K562 (cell line): ENCODE data around the gene CDSN. TPM values are rescaled to one million over a fixed set of nuclear protein-coding genes. Genes with fewer than 3 reads are reported as not detected.

ENCODE experiments used
- ATAC-seq: fragments of 200-7000 bp; cut with Tn5 transposase; 3 replicates; pipeline ENCODE4 v1.9.1; 2020; ENCODE audit warnings: moderate library complexity
- BruUV-seq: library from RNA; stranded (reverse); fragments of 400-500 nt; replicated peaks from 2 replicates; lab custom pipeline; 2021; lab: Mats Ljungman, UMichigan
- CTCF ChIA-PET: fragments of 300-600 bp; formaldehyde crosslinking; extraction: SDS; loops from one replicate; lab custom pipeline; 2021; ENCODE audit warnings: low intra/inter-chr PET ratio; lab: Yijun Ruan, JAX
- POLR2A ChIA-PET: fragments of 300-600, 350-650 bp; sonication (Branson Sonifier 250); formaldehyde crosslinking; extraction: SDS; loops from one replicate; lab custom pipeline; 2021; ENCODE audit warnings: antibody characterized with exemption, inconsistent platforms; lab: Yijun Ruan, JAX
- DNase-seq, 4 experiments: peaks; one replicate each; pipeline versions ENCODE4 v3.0.0 to v3.0.0-alpha.2; 2011 to 2018; ENCODE audit warnings: low spot score in 3 of 4, mixed read lengths in 3 of 4; ENCODE audit errors: extremely low read depth in 1 of 4
- FAIRE-seq: peaks from 2 replicates; lab custom pipeline; 2011; peaks lifted over from hg19 to GRCh38; lab: Jason Lieb, UNC
- H2AFZ ChIP-seq: 2 replicates; pipeline ENCODE4 v1.6.0; 2011; ENCODE audit warnings: low read depth, low read length, control low read depth, inconsistent platforms
- H3K27ac ChIP-seq: fragments of 200-600 bp; 3 replicates; pipeline ENCODE4 v1.8.0; 2011; ENCODE audit warnings: low read depth, mild to moderate bottlenecking, control low read depth, inconsistent platforms, low read length, moderate library complexity, mixed read lengths; ENCODE audit errors: extremely low read depth
- H3K27me3 ChIP-seq, 2 experiments: fragments of 300-600 bp in 1 of 2; 2 replicates in 1 of 2; 3 replicates in 1 of 2; pipeline versions ENCODE4 v1.6.0 to v1.8.0; 2011; ENCODE audit warnings: inconsistent platforms in 2 of 2, low read length in 2 of 2, mild to moderate bottlenecking in 1 of 2, mixed read lengths in 1 of 2, moderate library complexity in 1 of 2; ENCODE audit not compliant: control insufficient read depth in 2 of 2, insufficient read depth in 2 of 2
- H3K36me3 ChIP-seq: fragments of 300-600 bp; 3 replicates; pipeline ENCODE4 v1.8.0; 2011; ENCODE audit warnings: mild to moderate bottlenecking, low read length, inconsistent platforms; ENCODE audit not compliant: control insufficient read depth, insufficient read depth
- H3K4me1 ChIP-seq, 2 experiments: fragments of 200-600 bp in 1 of 2; replicated peaks in 1 of 2; 2 replicates in 1 of 2; 3 replicates in 1 of 2; pipeline versions ENCODE4 v1.5.1 to v1.8.0; 2011; ENCODE audit warnings: inconsistent platforms in 2 of 2, low read length in 2 of 2, mild to moderate bottlenecking in 1 of 2, mixed read lengths in 1 of 2, moderate library complexity in 1 of 2; ENCODE audit not compliant: control insufficient read depth in 2 of 2, insufficient read depth in 2 of 2
- H3K4me2 ChIP-seq: 2 replicates; pipeline ENCODE4 v1.6.1; 2011; ENCODE audit warnings: low read length, control low read depth, inconsistent platforms, mixed read lengths; ENCODE audit not compliant: insufficient read depth
- H3K4me3 ChIP-seq: fragments of 200-600 bp; sonication (generic), shearing (Covaris generic); 2 replicates; pipeline ENCODE4 v1.5.1; 2016; ENCODE audit warnings: control low read depth, inconsistent platforms
- H3K79me2 ChIP-seq: fragments of 200-600 bp; 3 replicates; pipeline ENCODE4 v1.8.0; 2011; ENCODE audit warnings: low read length, inconsistent platforms; ENCODE audit not compliant: control insufficient read depth, insufficient read depth
- H3K9ac ChIP-seq, 2 experiments: 2 replicates each; pipeline versions ENCODE4 v1.6.0 to v1.6.1; 2011; ENCODE audit warnings: low read depth in 2 of 2, low read length in 2 of 2, control low read depth in 1 of 2, inconsistent platforms in 1 of 2, mild to moderate bottlenecking in 1 of 2, mixed read lengths in 1 of 2; ENCODE audit not compliant: insufficient read depth in 1 of 2
- H3K9me1 ChIP-seq: one replicate; pipeline ENCODE4 v1.6.0; 2011; ENCODE audit warnings: inconsistent platforms, mild to moderate bottlenecking, low read length, moderate library complexity; ENCODE audit not compliant: control insufficient read depth, insufficient read depth
- H3K9me3 ChIP-seq: replicated peaks from 2 replicates; pipeline ENCODE4 v1.5.1; 2011; ENCODE audit warnings: low read depth, low read length, inconsistent platforms; ENCODE audit not compliant: control insufficient read depth, insufficient read depth
- H4K20me1 ChIP-seq: replicated peaks from 2 replicates; pipeline ENCODE4 v1.6.1; 2011; ENCODE audit warnings: low read length, inconsistent platforms, mixed read lengths; ENCODE audit not compliant: control insufficient read depth, insufficient read depth
- MEF2A ChIP-seq: IDR thresholded peaks from 2 replicates; pipeline ENCODE4 v1.6.1; 2011; ENCODE audit warnings: low read depth, mild to moderate bottlenecking, low read length, moderate library complexity; ENCODE audit not compliant: control insufficient read depth
- NCOA6 ChIP-seq: fragments of 450-650 bp; IDR thresholded peaks from 2 replicates; pipeline ENCODE4 v1.6.1; 2017; ENCODE audit warnings: mild to moderate bottlenecking
- RBM25 ChIP-seq: fragments of 200-400 bp; formaldehyde crosslinking; IDR thresholded peaks from 2 replicates; pipeline ENCODE4 v1.6.1; 2018; ENCODE audit warnings: low read length, low read depth, moderate library complexity; ENCODE audit not compliant: severe bottlenecking
- RFX1 ChIP-seq: fragments of 450-650 bp; IDR thresholded peaks from 2 replicates; pipeline ENCODE4 v1.6.1; 2016; ENCODE audit warnings: mild to moderate bottlenecking, moderate library complexity
- ZNF121 ChIP-seq: sonication (generic); formaldehyde crosslinking; conservative IDR thresholded peaks from 2 replicates; pipeline ENCODE4 v1.8.0; 2022; ENCODE audit warnings: missing genetic modification reagents
- WGBS: fragments of 100-300 bp; shearing (Covaris generic); methylation state at CpG from one replicate; pipeline ENCODE4 v1.1.6; 2016; ENCODE audit warnings: low coverage, mixed read lengths; ENCODE audit not compliant: insufficient coverage; ENCODE audit errors: missing lambda C conversion rate; 5-methylcytosine and 5-hydroxymethylcytosine counted together
- in situ Hi-C: fragments of 300-500 bp; cut with MboI; formaldehyde crosslinking; loops from 4 replicates; pipeline ENCODE4 v1.15.0; 2018; ENCODE audit warnings: inconsistent platforms, mixed read lengths
- intact Hi-C: fragments of 100-400 bp; cut with micrococcal nuclease; formaldehyde crosslinking; loops from 2 replicates; pipeline ENCODE4 v1.14.2; 2022
- polyA plus RNA-seq, 8 experiments: library from polyadenylated mRNA; depleted of rRNA in 4 of 8; stranded (reverse) in 5 of 8; unstranded in 3 of 8; fragments of >200 nt; fragmentation: Nextera tagmentation in 2 of 8; fragmentation: Illumina TruSeq in 1 of 8; extraction: Ambion mirVana in 2 of 8; extraction: Trizol in 1 of 8; gene quantifications; 2 replicates each; pipeline versions ENCODE4 v1.2.1 to v1.2.3, GENCODE V29; 2011 to 2014; ENCODE audit warnings: inconsistent platforms in 1 of 8, missing spikeins in 1 of 8
- total RNA-seq, 7 experiments: library from RNA; depleted of rRNA in 6 of 7; stranded (reverse); fragments of >200 nt in 6 of 7; fragmentation: Illumina TruSeq in 2 of 7; extraction: Trizol in 2 of 7; gene quantifications; 2 replicates each; pipeline versions ENCODE4 v1.2.1 to v1.2.3, GENCODE V29; 2011 to 2021; ENCODE audit warnings: low replicate concordance in 1 of 7
- TF ChIP-seq, protein P1 (sequence below): fragments of 450-650 bp; IDR thresholded peaks from 2 replicates; pipeline ENCODE4 v1.6.1; 2016
- TF ChIP-seq, protein P2 (sequence below): sonication (generic); formaldehyde crosslinking; IDR thresholded peaks from 2 replicates; pipeline ENCODE4 v1.8.0; 2022; ENCODE audit warnings: missing genetic modification reagents, mild to moderate bottlenecking, borderline replicate concordance

The CDSN gene
- total and polyA plus RNA-seq, 9 of the 15 experiments (the other 6 are each of a cell fraction or from before 2014, with no cell fraction given) = not detected

DNA sequence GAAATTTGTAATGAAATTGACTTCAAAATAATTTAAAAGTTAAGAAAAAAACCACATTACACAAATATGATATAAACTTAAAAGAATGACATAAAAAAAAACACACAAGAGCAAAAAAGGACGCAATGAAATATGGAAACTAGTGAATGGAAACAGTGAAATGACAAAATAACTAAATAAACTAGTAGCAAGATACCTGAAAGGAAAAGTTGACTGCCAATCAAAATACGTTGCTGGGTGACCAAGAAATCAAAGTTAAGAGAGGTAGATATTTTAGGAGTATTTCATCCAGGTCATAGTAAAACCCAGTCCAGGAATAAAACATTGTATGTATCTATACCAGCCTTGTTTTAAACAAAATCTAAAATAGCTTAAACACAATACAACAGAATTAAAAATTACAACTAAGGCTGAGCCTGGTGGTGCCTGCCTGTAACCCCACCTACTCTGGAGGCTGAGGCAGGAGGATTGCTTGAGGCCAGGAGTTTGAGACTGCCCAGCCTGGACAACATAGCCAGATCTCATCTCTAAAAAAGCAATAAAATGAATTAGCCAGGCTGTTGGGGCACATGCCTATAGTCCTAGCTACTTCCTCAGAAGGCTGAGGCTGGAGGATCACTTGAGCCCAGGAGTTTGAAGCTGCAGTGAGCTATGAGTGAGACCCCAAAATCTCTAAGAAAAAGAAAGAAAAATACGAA, 29.8 kb downstream of the CDSN start:
- H3K4me3 ChIP-seq = no peak overlapping the region
- intact Hi-C loops = no loop called here
- H3K9me3 ChIP-seq = no peaks in the 10 kb centered on the region
- FAIRE-seq (no peak), DNase-seq (no peak), ATAC-seq (no peak)
- H4K20me1 ChIP-seq = no peaks in the 10 kb centered on the region
- H3K9me1 ChIP-seq = no peaks in the 10 kb centered on the region
- 0 out of 2 replicates have a peak overlapping the region, but pooled peaks have one; percentile 41 for H2AFZ ChIP-seq
- no peak overlapping the region for H3K4me2 ChIP-seq
- in situ Hi-C loops = no loop called here
- POLR2A ChIA-PET = no interaction called here
- CTCF ChIA-PET = interaction anchor here (0.5 to 0.7 kb wide), 2 partner anchors 102 to 645 kb away, joined by 3 read pairs; no protein-coding TSS in a partner anchor
- no peaks in the 10 kb centered on the region for H3K36me3 ChIP-seq
- no peaks in the 10 kb centered on the region for H3K79me2 ChIP-seq
- peak; percentile 61 for TF ChIP-seq RBM25
- TF ChIP-seq, protein P1, sequence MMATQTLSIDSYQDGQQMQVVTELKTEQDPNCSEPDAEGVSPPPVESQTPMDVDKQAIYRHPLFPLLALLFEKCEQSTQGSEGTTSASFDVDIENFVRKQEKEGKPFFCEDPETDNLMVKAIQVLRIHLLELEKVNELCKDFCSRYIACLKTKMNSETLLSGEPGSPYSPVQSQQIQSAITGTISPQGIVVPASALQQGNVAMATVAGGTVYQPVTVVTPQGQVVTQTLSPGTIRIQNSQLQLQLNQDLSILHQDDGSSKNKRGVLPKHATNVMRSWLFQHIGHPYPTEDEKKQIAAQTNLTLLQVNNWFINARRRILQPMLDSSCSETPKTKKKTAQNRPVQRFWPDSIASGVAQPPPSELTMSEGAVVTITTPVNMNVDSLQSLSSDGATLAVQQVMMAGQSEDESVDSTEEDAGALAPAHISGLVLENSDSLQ = peak; percentile 78
- peak; percentile 88 for TF ChIP-seq ZNF121 (CRISPR knock-in tag)
- TF ChIP-seq, protein P2, sequence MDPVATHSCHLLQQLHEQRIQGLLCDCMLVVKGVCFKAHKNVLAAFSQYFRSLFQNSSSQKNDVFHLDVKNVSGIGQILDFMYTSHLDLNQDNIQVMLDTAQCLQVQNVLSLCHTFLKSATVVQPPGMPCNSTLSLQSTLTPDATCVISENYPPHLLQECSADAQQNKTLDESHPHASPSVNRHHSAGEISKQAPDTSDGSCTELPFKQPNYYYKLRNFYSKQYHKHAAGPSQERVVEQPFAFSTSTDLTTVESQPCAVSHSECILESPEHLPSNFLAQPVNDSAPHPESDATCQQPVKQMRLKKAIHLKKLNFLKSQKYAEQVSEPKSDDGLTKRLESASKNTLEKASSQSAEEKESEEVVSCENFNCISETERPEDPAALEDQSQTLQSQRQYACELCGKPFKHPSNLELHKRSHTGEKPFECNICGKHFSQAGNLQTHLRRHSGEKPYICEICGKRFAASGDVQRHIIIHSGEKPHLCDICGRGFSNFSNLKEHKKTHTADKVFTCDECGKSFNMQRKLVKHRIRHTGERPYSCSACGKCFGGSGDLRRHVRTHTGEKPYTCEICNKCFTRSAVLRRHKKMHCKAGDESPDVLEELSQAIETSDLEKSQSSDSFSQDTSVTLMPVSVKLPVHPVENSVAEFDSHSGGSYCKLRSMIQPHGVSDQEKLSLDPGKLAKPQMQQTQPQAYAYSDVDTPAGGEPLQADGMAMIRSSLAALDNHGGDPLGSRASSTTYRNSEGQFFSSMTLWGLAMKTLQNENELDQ (CRISPR knock-in tag) = no peak
- TF ChIP-seq MEF2A = no peak
- 0 out of 2 replicates have a peak, but pooled peaks have one; percentile 12 for TF ChIP-seq RFX1
- TF ChIP-seq NCOA6 = no peak
- no peak overlapping the region for H3K27ac ChIP-seq
- peaks cover 6 to 16% of the 10 kb centered on the region in 2 experiments for H3K4me1 ChIP-seq
- WGBS = 25% methylated on average over 3 of the region's 3 CpGs
- H3K9ac ChIP-seq = no peak overlapping the region
- H3K27me3 ChIP-seq = peaks cover 0 to 6% of the 10 kb centered on the region in 2 experiments; a peak in 2 of 5 replicates
- no TSS peak for BruUV-seq
